GM19468 (cell line): ENCODE results near the gene AKT1.
"Not testable (repeated sequence)": the region's sequence is repeated elsewhere in the genome, so short reads cannot be mapped to it uniquely, and the experiment has no call there.

Source experiments
- ATAC-seq: cut with Tn5 transposase; IDR thresholded peaks from one replicate; pipeline ENCODE4 v1.9.1; 2021; ENCODE audit warnings: mild to moderate bottlenecking, moderate library complexity, moderate number of reproducible peaks; ENCODE audit not compliant: unreplicated experiment; ENCODE audit errors: extremely low read depth

AKT1 gene

DNA sequence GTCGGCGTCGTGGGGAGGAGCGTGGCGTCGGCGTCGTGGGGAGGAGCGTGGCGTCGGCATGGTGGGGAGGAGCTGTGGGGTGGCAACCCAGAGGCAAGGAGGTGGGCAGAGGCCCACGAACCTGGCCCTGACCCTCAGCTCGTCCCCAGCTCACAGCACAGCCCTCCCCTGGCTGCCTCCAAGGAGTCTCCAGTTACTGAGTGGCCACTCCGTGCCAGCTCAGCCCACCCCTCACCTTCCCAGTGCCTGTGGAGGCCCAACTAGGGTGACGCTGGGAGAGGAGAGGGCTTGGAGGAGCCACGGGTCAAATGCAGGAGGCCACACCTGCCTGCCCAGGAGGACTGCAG lies 65.7 kb downstream of the AKT1 start:
- ATAC-seq, result no peak

- ATAC-seq, result not testable (repeated sequence)
Measured at GRCh38 chr14:104729176-104729834, 66.2 kb downstream of the AKT1 start.

GRCh38 chr14:104728631-104729030 lies 66.9 kb downstream of the AKT1 start:
- no peak for ATAC-seq

DNA sequence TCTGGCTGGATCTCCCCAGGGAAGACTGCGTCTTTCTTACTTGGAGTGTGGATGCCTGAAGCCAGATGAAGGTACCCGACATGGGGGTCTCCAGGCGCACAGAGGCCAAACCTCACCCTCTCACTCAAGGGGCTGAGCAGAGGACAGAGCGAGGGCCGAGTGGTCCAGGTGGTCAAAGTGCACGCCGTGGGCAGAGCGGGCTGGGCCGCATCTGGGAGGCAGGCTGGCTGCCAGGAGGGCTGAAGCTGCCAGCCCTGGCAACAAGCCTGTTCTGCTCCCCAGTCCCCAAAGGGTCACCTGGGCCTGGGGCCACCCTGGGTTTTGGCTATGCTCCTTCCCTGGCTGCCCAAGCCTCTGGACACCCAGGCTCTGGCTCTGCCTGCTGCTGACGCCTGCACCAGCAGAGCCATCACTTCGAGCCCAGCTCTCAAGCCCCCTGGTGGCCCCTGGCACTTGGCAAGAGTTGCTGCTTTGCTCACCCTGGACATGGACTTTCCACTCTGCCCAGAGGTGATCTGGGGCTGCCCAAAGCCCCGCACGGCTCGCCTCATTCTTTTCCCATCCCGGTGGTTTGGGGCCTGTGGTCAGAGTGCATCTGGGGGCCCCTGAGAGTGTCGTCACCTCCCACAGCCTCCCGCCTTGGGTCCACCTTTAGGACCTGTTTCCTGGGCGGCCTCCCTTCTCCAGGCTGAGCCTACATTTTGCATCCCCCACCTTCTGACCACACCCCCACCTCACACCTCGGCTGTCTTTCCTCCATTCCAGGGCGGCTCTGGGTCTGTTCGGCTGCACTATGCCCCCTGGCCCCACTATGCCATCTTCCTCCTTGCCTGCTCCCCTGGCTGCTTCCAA lies 68.7 kb downstream of the AKT1 start:
- no peak for ATAC-seq

DNA sequence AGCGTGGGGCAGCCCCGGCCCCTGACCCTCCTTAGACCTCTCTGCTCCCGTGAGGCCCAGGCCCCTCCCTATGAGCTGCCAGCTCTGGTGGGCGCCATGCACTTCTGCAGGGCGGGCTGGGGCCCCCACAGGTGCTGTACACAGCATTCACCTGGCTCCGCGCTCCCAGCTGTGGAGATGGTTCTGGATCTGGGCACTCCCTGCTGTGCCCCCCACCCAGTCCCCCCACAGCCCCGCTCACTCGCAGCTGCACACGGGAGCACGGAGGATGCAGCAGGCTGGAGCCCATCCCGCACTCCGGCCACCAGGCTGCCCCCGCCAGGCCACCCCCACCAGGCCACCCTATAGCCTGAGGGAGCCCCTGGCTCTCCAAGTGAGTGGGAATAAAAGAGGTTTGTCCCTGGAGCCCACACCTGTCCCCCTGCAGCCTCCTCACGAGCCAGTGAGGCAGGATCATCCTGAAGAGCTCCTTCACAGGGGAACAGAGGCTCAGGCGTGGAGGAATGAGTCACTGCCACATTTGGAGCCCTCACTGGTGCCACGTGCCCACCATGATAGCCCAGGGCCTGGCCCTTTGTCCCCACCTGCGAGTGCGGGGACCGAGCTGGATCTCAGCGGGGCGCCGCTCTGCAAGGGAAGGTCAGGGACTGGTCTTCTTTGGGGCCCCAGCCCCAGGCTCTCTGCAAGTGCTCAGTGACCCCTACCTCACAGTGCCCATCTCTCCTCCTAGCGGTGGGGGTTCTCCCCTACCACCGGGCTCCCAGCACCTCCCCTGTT lies 69.6 kb downstream of the AKT1 start:
- no peak for ATAC-seq

- ATAC-seq, result no peak
Measured at GRCh38 chr14:104724981-104725771, 70.4 kb downstream of the AKT1 start.

DNA sequence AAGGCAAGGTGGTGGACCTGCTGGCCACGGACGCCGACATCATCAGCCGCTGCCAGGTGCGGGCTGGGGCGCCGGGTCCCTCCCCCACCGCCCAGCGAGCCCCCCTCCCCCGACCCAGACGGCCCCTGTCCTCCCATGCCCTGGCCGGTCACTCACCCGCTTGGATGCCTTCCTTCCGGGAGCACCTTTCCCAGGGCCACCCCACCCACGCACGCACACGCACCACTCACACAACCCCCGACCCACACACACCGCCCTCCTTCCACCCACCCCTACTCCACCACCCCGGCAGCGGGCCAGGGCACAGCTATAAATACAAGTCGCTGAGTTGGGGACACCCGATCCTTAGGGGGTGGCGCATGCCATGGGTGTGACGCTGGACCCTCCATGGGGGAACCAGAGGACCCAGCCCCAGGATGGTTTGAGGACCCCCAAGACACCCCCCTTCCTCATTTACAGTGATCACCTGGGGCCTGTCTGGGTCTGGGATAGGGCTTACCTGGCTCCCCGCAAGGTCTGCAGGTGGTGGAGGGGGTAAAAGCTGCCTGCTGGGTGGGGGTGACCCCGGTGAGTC lies 71.1 kb downstream of the AKT1 start:
- no peak for ATAC-seq

DNA sequence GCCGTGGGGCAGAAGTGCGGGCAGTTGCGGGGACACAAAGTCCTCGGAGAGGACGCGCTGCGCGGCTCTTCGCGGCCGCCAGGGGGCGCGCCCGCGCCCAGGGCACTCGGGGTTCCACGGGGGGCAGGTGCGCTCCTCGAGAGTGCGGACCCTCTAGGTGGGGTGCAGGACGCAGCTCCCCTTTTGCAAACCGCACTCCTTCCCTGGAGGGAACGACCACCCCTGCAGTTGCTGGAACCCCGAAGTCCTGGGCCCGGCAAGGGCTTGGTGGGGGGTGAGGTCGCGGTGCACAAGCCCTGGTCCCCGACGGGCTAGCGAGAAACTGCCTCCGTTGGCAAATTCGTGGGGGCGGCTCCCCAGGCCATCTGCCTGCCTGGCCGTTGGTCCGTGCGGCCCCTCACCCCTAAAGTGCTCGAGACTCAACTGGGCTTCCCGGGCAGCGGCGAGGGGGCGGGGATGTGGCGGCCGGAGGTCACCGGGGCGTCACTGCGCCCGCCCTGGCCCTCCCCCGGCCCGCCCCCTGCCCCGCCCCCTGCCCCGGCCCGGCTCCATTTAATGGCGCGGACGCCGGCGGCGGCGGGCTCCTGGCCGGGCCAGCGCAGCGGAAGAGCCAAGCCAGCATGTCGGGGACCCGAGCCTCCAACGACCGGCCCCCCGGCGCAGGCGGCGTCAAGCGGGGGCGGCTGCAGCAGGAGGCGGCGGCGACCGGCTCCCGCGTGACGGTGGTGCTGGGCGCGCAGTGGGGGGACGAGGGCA lies 71.7 kb downstream of the AKT1 start, which contains the start of gene ADSS1:
Gene ADSS1 (plus strand): TSS at position 579 of the 756 bp plus-strand sequence. CDS start 42 bp downstream, at position 621.
- ATAC-seq, result no peak

- no peak for ATAC-seq
Measured at GRCh38 chr14:104722938-104723650, 72.5 kb downstream of the AKT1 start.

- ATAC-seq, result no peak
Measured at GRCh38 chr14:104721505-104722431, 73.8 kb downstream of the AKT1 start.
